H1 (cell line): ENCODE measurements around the gene TMEM63C. TPM values are rescaled to one million over a fixed set of nuclear protein-coding genes. Genes with fewer than 3 reads are reported as not detected.

Experiments
- CHD7 ChIP-seq: fragments of 300-600 bp; sonication (generic); IDR thresholded peaks from 2 replicates; pipeline ENCODE4 v1.7.1; 2012; ENCODE audit warnings: low read length, moderate library complexity, mild to moderate bottlenecking, inconsistent platforms; ENCODE audit not compliant: insufficient replicate concordance
- HDAC2 ChIP-seq, 2 experiments: fragments of 300-600 bp in 1 of 2; sonication (generic) in 1 of 2; IDR thresholded peaks; 2 replicates each; pipeline ENCODE4 v1.6.1; 2011 to 2012; ENCODE audit warnings: low read depth in 2 of 2, low read length in 2 of 2, mild to moderate bottlenecking in 2 of 2, moderate library complexity in 2 of 2, borderline replicate concordance in 1 of 2, inconsistent platforms in 1 of 2
- NRF1 ChIP-seq: IDR thresholded peaks from 2 replicates; pipeline ENCODE4 v1.6.1; 2011; ENCODE audit warnings: mild to moderate bottlenecking, low read depth, low read length, improper control_type of control experiment
- RNF2 ChIP-seq: fragments of 200-900, 300-1000 bp; sonication (generic); IDR thresholded peaks from 2 replicates; pipeline ENCODE4 v1.7.1; 2016; ENCODE audit warnings: borderline replicate concordance, low read depth, mild to moderate bottlenecking, antibody characterized with exemption, low read length; ENCODE audit not compliant: poor library complexity, severe bottlenecking; ENCODE audit errors: missing control alignments
- polyA plus RNA-seq, 7 experiments: library from polyadenylated mRNA; depleted of rRNA in 3 of 7; stranded (reverse) in 5 of 7; unstranded in 2 of 7; fragments of >200 nt in 5 of 7; fragments of 200-250 nt in 2 of 7; gene quantifications; 1 replicate in 5 of 7; 2 replicates in 1 of 7; 4 replicates in 1 of 7; pipeline versions ENCODE4 v1.2.1 to v1.2.3, GENCODE V29; 2011 to 2013; ENCODE audit warnings: missing spikeins in 2 of 7, mixed read lengths in 2 of 7
- total RNA-seq: library from RNA; stranded (reverse); fragmentation: NEBNext Ultra II Directional; extraction: Animal tissue kit (Norgen Biotek cat#: 25700); gene quantifications from 2 replicates; pipeline ENCODE4 v1.2.1, GENCODE V29; 2021

Gene TMEM63C
- total and polyA plus RNA-seq, 2 of the 8 experiments (the other 6 are each of a cell fraction or from before 2014, with no cell fraction given) = 3.0 to 7.6 TPM

DNA sequence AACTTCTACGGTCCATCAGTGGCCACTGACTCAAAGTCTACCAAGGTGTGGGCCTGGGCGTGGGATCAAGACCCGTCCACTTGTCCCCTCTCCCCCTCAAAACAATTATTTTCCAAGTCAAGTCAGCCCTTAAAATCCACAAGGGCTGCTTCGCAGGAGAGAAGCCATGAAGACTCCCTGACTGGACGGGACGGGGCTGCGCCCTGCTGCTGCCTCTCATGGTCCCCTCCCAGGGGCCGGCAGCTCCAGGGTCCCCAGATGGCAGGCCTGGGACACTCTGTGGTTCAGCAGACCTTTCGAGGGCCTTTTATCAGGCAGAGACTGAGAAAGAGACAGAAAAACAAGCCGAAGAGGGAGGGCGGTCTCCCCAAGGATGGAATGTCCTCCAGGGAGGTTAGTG lies 78.6 kb downstream of the TMEM63C start (continued):
- TF ChIP-seq CHD7 (no peak), RNF2 (no peak), HDAC2 (IDR thresholded peaks at IDR 0.05; ENCODE audit: borderline replicate concordance in 1 of 2, low read depth in 2 of 2, low read length in 2 of 2) (no peak), NRF1 (no peak)
